Ramos (cell line): ENCODE results near the gene PRPF40B.
"Not testable (repeated sequence)": the region's sequence is repeated elsewhere in the genome, so short reads cannot be mapped to it uniquely, and the experiment has no call there.

Source experiments
- in situ Hi-C: fragments of 300-500 bp; cut with MboI; formaldehyde crosslinking; loops from one replicate; pipeline ENCODE4 v1.14.3; 2022; ENCODE audit warnings: low sequenced_read_pairs; ENCODE audit not compliant: unreplicated experiment

PRPF40B gene

DNA sequence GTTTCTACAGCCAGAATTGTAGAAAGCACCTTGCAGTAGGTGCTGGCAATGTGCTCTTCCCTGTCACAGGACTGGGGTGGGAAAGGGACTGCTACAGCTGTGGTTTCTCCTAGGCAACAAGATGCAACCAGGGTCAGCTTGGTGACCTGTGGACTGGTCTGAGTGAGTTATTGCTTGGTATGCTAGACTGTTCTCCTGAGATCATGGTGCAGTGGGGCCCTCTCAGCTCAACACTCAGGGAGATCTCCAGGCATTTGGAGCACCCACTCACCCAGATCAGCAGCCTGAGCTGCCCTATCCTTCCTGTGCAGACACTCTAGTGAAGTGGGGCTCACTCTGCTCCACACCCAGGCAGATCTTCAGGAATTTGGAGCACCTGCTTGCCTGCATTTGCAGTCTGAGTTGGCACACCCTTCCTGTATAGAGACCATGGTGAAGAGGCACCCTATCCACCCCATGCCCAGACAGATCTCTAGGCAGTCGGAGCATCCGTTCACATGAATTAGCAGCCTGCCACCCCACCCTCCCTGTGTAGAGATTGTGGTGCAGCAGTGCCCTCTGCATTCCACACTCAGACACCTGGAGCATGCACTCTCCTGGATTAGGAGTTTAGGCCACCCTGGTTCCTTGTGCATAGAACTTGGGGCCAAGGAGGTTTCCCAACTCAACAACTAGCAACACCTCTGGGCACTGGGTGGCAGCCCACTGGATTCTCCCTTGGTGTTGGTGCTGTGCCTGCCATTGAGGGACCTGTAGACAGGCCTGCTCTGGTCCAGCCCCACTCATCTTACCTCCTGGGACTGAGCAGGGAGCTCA, 14.1 kb upstream of the PRPF40B start:
- in situ Hi-C loops: no loop called here

DNA sequence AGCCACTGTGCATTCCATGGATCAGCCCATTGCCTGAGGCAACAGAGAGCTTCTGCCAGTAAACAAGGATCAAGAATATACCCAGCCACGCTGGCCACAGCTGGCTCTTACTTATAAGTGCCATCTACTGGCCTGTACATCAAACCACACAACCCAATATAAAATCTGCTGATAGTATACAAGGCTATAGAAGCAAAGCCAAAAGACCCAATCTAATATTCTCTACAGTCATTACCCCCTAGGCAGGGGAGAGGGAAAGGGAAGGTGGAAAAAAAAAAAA, 13.5 kb upstream of the PRPF40B start:
- in situ Hi-C loops: no loop called here

GRCh38 chr12:49610785-49611184, 12.6 kb upstream of the PRPF40B start:
- in situ Hi-C loops: not testable (repeated sequence)

DNA sequence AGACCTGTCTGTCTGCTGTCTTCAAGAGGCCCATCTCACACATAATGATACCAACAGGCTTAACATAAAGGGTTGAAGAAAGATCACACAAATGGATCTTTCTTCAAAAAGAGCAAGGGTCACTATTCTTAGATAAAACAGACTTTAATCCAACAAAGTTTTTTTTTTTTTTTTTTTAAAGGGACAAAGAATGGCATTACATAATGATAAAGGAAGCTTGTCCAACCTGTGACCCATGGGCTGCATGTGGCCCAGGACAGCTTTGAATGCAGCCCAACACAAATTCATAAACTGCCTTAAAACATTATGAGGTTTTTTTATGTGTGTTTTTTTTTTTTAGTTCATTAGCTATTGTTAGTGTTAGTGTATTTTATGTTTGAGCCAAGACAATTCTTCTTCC, 11.2 kb upstream of the PRPF40B start:
- in situ Hi-C loops: no loop called here

DNA sequence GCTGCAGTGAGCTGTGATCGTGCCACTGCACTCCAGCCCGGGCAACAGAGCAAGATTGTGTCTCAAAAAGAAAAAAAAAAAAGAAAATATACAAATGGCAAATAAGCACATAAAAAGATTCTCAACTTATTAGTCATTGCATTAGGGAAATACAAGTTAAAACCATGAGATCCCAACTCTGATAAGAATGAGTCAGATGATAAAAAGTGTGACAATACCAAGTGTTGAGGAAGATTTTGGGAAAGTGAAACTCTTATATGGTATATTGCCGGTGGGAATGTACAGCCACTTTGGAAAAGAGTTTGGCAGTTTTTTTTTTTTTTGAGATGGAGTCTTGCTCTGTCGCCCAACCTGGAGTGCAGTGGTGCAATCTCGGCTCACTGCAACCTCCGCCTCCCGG, 7.6 kb upstream of the PRPF40B start:
- in situ Hi-C loops: no loop called here

DNA sequence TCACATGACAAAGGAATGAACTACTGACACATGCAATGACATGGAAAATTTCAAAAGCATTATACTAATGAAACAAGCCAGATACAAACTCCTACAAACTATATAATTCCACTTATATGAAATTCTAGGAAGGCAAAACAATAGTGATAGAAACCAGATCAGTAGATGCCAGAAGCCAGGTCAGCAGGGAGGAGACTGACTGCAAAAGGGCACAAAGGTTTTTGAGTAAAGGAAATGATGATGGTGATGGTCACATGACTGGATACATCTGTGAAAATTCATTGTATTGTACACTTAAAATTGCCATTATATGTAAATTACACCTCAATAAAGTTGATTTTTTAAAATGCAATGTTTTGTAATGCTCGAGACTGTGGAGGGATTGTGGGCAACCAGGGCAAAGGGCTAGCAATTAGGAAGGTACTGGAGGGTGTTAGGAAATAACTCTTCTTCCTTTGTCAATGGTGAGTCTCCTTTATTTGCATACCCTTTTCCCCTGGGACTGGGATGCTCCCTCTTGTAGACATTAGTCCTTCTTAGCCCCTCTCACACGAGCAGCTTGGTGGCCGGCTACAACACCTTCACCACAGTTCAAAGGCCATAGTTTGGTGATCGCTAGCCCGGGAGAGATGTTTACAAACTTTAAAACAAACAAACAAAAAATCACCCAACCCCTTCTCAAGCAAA, 6.7 kb upstream of the PRPF40B start:
- in situ Hi-C loops: no loop called here

DNA sequence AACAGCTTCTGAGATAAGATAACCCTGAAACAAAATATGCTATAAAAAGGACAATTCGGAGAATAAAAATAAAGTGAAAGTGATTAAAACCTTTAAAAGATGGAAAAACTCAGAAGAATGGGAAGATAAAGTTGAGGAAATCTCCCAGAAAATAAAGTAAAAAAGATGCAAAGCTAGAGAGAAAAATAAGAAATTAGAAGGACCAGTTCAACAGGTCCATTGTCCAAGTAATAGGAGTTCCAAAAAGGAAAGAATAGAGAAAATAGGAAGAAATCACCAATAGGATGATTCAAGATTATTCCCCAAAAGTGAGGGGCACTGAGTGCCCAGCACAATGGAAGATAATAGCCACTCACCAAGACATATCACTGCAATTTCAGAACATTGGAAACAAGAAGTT, 4.8 kb upstream of the PRPF40B start:
- in situ Hi-C loops: no loop called here

- in situ Hi-C loops: no loop called here
Observed at GRCh38 chr12:49619286-49619685, 4.1 kb upstream of the PRPF40B start.

GRCh38 chr12:49621651-49622500, 1.5 kb upstream of the PRPF40B start:
- in situ Hi-C loops: no loop called here

- in situ Hi-C loops: no loop called here
Observed at GRCh38 chr12:49622501-49623141, 740 bp upstream of the PRPF40B start.

- in situ Hi-C loops: no loop called here
Observed at GRCh38 chr12:49624921-49625577, 1.7 kb downstream of the PRPF40B start.

DNA sequence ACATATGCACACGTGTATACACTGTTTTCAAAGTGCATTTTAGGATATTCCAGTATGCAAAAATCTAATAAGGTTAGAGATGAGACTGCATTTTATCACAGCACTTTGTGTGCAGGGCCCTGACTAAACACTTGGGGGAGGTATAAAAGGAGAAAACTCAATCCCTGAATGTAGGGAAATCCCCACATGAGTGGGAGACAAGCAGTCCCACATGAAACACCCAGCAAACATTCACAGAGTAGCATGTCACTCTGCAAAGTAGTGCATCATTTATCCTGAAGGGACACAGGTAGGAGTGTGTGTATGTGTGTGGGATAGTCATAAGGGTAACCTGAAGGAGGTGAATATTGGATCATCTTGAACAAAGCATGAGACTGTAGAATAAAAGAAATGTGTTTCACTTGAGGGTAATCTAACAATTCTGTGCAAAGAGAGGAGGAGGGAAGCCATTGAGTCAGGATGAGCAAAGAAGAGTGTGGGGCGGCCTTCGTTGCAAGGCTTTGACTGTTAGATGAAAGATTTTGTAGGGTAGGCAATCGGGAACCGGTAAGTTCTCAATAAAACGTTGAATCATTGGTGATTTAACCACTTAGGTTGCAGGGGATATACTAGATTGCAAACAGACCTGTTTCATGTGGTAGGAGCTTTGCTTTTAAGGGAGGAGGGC, 2.9 kb downstream of the PRPF40B start:
- in situ Hi-C loops: no loop called here

- in situ Hi-C loops: no loop called here
Observed at GRCh38 chr12:49626836-49627235, 3.5 kb downstream of the PRPF40B start.

DNA sequence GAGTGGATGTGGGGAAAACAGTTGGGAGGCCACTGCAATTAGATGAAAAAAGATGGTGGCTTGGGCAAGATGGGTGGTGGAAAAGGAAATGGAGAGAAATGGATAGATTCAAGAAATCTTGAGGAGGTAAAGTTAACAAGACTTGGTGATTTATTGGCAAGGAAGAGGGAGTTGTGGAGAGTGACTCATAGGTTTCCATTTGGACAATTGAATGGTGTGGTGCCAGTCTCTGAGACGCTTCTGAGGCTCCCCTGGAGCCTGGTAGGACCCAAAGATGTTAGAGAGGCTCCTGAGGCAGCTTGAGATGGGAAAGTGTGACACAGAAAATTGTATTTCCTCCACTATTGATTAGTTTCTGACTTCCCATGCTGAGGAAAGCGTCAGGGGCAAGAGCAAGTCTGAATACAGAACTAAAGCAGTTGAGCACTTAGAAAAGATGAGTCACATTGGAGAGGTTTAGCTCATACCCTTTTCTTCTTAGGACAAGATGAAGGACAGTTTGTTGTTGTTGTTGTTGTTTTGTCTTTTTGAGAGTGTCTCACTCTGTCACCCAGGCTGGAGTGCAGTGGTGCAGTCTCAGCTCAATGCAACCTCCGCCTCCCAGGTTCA, 4.5 kb downstream of the PRPF40B start:
- in situ Hi-C loops: no loop called here

GRCh38 chr12:49631336-49631907, 8.1 kb downstream of the PRPF40B start:
- in situ Hi-C loops: no loop called here

- in situ Hi-C loops: no loop called here
Observed at GRCh38 chr12:49632401-49632800, 9.0 kb downstream of the PRPF40B start.

DNA sequence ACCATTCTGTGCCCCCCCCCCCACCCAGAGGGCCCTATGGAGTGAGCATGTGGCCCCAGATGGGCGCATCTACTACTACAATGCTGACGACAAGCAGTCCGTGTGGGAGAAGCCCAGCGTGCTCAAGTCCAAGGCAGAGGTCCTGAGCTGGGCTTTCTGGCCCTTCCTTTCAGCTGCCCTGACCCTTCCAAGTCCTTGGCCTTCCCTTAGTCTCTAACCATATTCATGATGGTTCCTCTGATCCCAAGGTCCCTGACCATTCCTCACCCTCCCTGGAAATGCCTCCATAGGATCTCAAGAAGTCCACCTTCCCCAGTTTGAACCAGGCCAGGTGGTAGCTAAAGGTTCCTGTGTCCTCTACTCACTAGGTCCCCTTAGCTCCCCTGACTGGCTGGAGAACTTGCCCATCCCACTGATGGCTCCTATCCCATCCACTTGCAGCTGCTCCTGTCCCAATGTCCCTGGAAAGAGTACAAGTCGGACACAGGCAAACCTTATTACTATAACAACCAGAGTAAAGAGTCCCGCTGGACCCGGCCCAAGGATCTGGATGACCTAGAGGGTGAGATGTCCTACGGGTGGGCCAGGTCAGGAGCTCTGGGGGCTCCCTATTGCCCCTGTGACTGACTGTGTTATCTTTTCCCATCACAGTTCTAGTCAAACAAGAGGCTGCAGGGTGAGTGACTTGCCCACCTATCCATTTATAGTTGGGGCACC, 9.8 kb downstream of the PRPF40B start:
- in situ Hi-C loops: no loop called here

DNA sequence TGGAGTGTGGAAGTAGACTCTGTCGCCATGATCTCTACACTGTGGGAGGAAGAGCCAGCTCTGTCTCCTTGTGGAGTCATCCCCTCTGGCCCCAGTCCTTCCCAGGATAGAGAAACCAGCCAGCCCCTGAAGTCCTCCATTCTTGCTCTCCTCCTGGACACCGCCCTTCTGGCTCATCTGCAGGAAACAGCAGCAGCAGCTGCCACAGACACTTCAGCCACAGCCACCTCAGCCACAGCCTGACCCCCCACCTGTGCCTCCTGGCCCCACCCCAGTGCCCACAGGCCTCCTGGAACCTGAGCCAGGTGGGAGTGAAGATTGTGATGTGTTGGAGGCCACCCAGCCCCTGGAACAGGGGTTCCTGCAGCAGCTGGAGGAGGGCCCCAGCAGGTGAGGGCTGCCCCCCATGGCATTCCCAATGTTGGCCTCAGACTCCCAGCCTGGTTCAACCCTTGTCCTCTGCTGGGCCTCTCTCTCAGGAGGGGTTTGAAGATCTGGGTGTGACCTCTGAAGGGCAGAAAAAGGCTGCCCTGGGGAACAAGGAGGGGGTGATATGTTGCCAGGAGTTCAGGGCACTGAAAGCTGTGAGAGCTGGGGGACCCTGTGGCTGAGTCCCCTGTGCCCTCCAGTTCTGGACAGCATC, 10.5 kb downstream of the PRPF40B start:
- in situ Hi-C loops: no loop called here
